HUES64 (cell line): ENCODE data around the gene IGF2BP3.

Experiments used
- H3K27ac ChIP-seq: 2 replicates; pipeline ENCODE4 v1.7.0; 2013; ENCODE audit warnings: low read depth, low read length, inconsistent platforms
- H3K27me3 ChIP-seq: 2 replicates; pipeline ENCODE4 v1.6.1; 2013; ENCODE audit warnings: mild to moderate bottlenecking, low read length; ENCODE audit not compliant: insufficient read depth
- H3K36me3 ChIP-seq: 2 replicates; pipeline ENCODE4 v1.6.1; 2013; ENCODE audit warnings: mild to moderate bottlenecking, low read length; ENCODE audit not compliant: insufficient read depth
- H3K4me1 ChIP-seq: 2 replicates; pipeline ENCODE4 v1.6.1; 2013; ENCODE audit warnings: mild to moderate bottlenecking, low read length, moderate library complexity; ENCODE audit not compliant: insufficient read depth
- H3K4me3 ChIP-seq: 2 replicates; pipeline ENCODE4 v1.5.1; 2013; ENCODE audit warnings: mild to moderate bottlenecking, low read length, moderate library complexity
- H3K9ac ChIP-seq: 2 replicates; pipeline ENCODE4 v1.6.1; 2013; ENCODE audit warnings: mild to moderate bottlenecking, low read depth, low read length
- H3K9me3 ChIP-seq: 2 replicates; pipeline ENCODE4 v1.6.1; 2013; ENCODE audit warnings: low read depth, low read length; ENCODE audit not compliant: insufficient read depth
- WGBS: fragments of 150-250, 120-280 bp; methylation state at CpG from one replicate; pipeline ENCODE4 v1.1.7; 2013; ENCODE audit warnings: missing lambda C conversion rate; 5-methylcytosine and 5-hydroxymethylcytosine counted together

The IGF2BP3 gene

DNA sequence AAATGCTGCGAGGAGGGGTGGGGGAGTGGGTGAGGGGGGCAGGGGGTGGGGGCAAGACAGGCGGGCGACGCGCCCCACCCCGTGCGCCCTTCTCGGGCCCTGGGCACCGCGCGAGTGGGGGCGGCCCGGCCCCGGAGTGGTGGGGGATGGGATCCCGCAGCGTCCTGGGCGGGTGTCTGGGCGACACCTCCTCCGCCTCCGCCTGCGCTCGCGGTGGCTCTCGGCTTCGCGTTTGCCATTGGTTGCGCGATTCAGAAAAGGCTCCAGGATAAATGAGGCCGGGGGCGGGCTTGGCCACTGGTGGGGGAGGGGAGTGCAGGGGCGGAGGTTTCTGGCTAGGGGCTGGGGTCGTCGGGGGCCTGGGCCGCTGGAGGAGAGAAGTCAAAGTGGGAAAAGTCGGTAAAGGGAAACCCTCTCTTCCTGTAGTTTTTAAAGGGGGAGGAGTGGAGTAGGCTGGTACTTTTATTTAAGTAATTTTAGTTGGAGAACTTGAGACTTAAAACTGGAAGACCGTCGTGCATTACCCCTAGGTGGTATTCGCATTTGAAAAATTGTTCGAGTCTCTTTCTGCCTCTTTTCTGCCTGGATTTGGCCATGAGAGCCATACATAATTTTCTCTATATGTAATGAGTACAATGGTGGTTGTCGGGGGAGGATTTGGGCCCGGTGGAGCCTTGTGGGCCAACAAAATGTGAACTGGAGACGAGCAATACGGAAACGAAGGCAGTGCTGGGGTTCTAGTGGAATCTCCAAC is 992 bp upstream of the IGF2BP3 start:
- Histone ChIP-seq H3K4me1 (peaks cover 18% of the 10 kb centered on the region), H3K4me3 (peak overlapping the region; percentile 84), H3K9me3 (no peaks in the 10 kb centered on the region), H3K27ac (peak overlapping the region; percentile 96), H3K36me3 (no peaks in the 10 kb centered on the region), H3K9ac (peak overlapping the region; percentile 99), H3K27me3 (no peaks in the 10 kb centered on the region)
- WGBS: under 1% methylated on average over 43 of the region's 44 CpGs

- Histone ChIP-seq H3K4me1 (peaks cover 27% of the 10 kb centered on the region), H3K9ac (peak overlapping the region; percentile 85), H3K9me3 (no peaks in the 10 kb centered on the region), H3K36me3 (no peaks in the 10 kb centered on the region), H3K4me3 (peak overlapping the region; percentile 84), H3K27me3 (no peaks in the 10 kb centered on the region), H3K27ac (peak overlapping the region; percentile 96)
- under 1% methylated on average over 18 of the region's 18 CpGs for WGBS
Observed at GRCh38 chr7:23469961-23470250, 385 bp downstream of the IGF2BP3 start.

GRCh38 chr7:23469150-23469960 is 936 bp downstream of the IGF2BP3 start:
- 1% methylated on average over 91 of the region's 91 CpGs for WGBS
- Histone ChIP-seq H3K27ac (peak overlapping the region; percentile 96), H3K9ac (peak overlapping the region; percentile 85)

DNA sequence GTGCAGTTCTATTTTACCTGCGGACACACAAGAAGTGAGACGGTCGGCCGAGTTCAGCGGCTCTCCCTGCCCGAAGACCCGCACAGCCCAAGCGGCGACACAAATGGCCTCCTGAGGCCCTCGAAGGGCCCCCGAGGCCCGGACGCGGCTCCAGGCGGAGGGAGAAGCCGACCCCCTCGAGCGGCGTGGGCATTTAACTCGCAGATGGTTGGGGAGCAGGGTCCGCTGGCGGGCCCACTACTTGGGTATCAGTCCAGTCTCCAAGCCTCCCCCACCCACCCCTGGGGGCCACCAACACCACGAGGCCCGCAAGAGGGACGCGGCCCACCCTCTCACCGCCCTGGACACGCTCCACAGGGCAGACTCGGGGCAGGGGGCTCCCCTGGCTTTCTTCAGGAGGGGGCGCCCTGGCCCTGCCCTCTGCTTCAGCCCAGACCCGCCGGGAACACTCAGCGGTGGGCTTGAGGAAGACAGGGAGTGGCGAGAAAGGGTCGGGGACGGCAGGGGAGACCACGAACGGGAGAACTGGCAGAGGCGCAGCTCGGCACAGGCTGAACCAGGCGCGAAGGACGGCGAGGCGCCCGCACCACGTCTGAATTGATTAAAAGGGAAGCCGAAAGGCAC is 1.7 kb downstream of the IGF2BP3 start:
- Histone ChIP-seq H3K27me3 (no peaks in the 10 kb centered on the region), H3K9ac (peak overlapping the region; percentile 85), H3K27ac (peak overlapping the region; percentile 96), H3K36me3 (no peaks in the 10 kb centered on the region), H3K9me3 (no peaks in the 10 kb centered on the region), H3K4me3 (peak overlapping the region; percentile 84), H3K4me1 (peaks cover 38% of the 10 kb centered on the region)
- WGBS: under 1% methylated on average over 48 of the region's 48 CpGs

More at GRCh38 chr7:23469150-23469960, 936 bp downstream of the IGF2BP3 start:
- Histone ChIP-seq H3K4me3 (peak overlapping the region; percentile 84), H3K9me3 (no peaks in the 10 kb centered on the region), H3K36me3 (no peaks in the 10 kb centered on the region), H3K27me3 (no peaks in the 10 kb centered on the region), H3K4me1 (peaks cover 30% of the 10 kb centered on the region)

DNA sequence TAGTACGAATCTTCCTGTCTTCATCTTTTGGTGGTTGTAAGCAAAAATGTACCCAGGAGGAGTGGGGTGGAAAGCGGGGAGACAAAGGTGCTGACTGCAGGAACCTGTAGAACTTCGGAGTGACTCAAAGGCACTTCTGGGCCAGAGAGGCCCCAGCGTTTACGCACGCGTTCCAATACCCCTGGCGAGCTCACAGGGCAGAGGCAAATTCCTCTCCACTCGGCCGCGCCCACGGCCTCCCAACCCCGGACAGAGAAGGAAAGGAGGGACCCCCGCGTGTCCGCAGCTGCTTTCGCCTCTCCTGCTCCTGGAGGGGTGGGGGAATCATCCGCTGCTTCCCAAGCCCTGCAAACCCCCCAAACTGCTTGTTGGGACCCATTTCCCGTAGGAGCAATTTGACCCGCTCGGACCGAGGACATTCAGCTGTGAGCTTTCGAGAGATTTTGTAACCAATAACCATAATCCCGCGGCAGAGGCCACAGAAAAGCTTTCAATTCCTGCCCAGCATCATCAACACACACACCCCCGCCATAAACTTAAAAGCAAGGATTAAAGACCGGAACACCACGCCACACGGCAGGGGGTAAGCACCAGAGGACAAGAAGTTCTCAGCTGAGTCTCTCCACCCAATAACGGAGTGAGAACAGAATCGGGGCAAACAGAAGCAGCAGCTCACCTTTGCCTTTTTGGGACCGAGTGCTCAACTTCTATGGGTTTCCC is 2.3 kb downstream of the IGF2BP3 start:
- Histone ChIP-seq H3K27ac (peak overlapping the region; percentile 96), H3K4me3 (peak overlapping the region; percentile 84), H3K9ac (peak overlapping the region; percentile 85)

DNA sequence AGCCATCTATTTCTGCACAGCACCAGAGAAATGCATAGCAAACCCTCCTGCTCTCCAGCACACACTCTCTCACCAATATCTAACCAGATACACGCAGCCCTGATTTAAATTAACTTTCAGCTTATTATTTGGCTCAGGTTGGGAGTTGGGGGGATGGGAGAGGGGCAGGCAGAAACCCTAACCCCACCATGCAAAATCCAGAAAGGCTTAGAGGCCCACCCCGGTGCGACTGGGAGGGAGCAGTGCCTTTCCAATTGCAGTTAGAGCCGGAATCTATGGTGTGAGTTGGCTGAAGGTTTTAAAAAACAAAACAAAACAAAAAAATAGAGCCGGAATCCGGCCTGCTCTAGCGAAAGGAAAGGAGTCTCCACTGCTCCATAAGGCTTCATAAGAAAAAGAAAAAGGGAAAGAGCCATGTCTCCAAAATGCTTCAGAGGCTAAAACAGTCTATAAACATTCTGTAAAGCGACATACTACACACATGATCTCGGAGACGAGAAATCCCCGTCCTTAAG is 2.9 kb downstream of the IGF2BP3 start:
- Histone ChIP-seq H3K27ac (peak overlapping the region; percentile 93; the same call in 1 of the 2 replicates), H3K4me1 (peaks cover 38% of the 10 kb centered on the region), H3K9me3 (no peaks in the 10 kb centered on the region), H3K27me3 (no peaks in the 10 kb centered on the region), H3K36me3 (no peaks in the 10 kb centered on the region), H3K9ac (peak overlapping the region; percentile 85), H3K4me3 (peak overlapping the region; percentile 84)
- 0% methylated on average over 10 of the region's 11 CpGs for WGBS

More for the DNA sequence above, 2.3 kb downstream of the IGF2BP3 start:
- WGBS: under 1% methylated on average over 32 of the region's 32 CpGs
- peaks cover 39% of the 10 kb centered on the region for H3K4me1 ChIP-seq
- no peaks in the 10 kb centered on the region for H3K27me3 ChIP-seq
- no peaks in the 10 kb centered on the region for H3K36me3 ChIP-seq
- H3K9me3 ChIP-seq: no peaks in the 10 kb centered on the region

GRCh38 chr7:23462846-23463245 is 7.4 kb downstream of the IGF2BP3 start:
- no peak overlapping the region for H3K9ac ChIP-seq
- H3K27ac ChIP-seq: no peak overlapping the region
- H3K4me1 ChIP-seq: peaks cover 41% of the 10 kb centered on the region
- no peaks in the 10 kb centered on the region for H3K27me3 ChIP-seq
- peaks cover 29% of the 10 kb centered on the region for H3K36me3 ChIP-seq
- no peaks in the 10 kb centered on the region for H3K9me3 ChIP-seq
- 78% methylated on average over 2 of the region's 2 CpGs for WGBS
- peak overlapping the region; percentile 84; the same call in 1 of the 2 replicates for H3K4me3 ChIP-seq

GRCh38 chr7:23458044-23458443 is 12.2 kb downstream of the IGF2BP3 start:
- Histone ChIP-seq H3K27ac (no peak overlapping the region), H3K4me1 (peaks cover 43% of the 10 kb centered on the region), H3K9me3 (no peaks in the 10 kb centered on the region), H3K4me3 (no peak overlapping the region), H3K36me3 (peaks cover 46% of the 10 kb centered on the region), H3K9ac (no peak overlapping the region), H3K27me3 (no peaks in the 10 kb centered on the region)
- 94% methylated on average over 3 of the region's 3 CpGs for WGBS

GRCh38 chr7:23456093-23456492 is 14.2 kb downstream of the IGF2BP3 start:
- Histone ChIP-seq H3K27ac (peak overlapping the region; percentile 25; the same call in 1 of the 2 replicates), H3K9me3 (no peaks in the 10 kb centered on the region), H3K4me1 (peaks cover 36% of the 10 kb centered on the region), H3K27me3 (no peaks in the 10 kb centered on the region), H3K36me3 (peaks cover 35% of the 10 kb centered on the region), H3K9ac (no peak overlapping the region), H3K4me3 (no peak overlapping the region)
- WGBS: 96% methylated on average over 3 of the region's 3 CpGs

GRCh38 chr7:23454881-23455526 is 15.3 kb downstream of the IGF2BP3 start:
- Histone ChIP-seq H3K36me3 (peaks cover 27% of the 10 kb centered on the region), H3K27me3 (no peaks in the 10 kb centered on the region), H3K9ac (no peak overlapping the region), H3K4me3 (no peak overlapping the region), H3K27ac (peak overlapping the region; percentile 23; the same call in 1 of the 2 replicates), H3K4me1 (peaks cover 35% of the 10 kb centered on the region), H3K9me3 (no peaks in the 10 kb centered on the region)
- WGBS: 83% methylated on average over 5 of the region's 5 CpGs
